Measurements from ENCODE around the gene PAX5.
A peak's percentile ranks its signal among the peaks of the same experiment; 100 is the strongest.

The PAX5 gene

GRCh38 chr9:36800455-36800854 lies 233.6 kb downstream of the PAX5 start:
- Histone ChIP-seq H3K27ac (no peak overlapping the region), H3K27me3 (ENCODE audit: insufficient read depth, low read depth, severe bottlenecking) (no peaks in the 10 kb centered on the region), H3K4me3 (ENCODE audit: low read depth, low read length) (no peak overlapping the region), H3K36me3 (no peaks in the 10 kb centered on the region), H3K9me3 (ENCODE audit: severe bottlenecking) (no peaks in the 10 kb centered on the region)
- DNase-seq = no peak
- TF ChIP-seq CTCF (IDR thresholded peaks at IDR 0.05; ENCODE audit: low read depth, low read length) = no peak

- TF ChIP-seq CTCF (IDR thresholded peaks at IDR 0.05; ENCODE audit: low read depth, low read length) = peak; percentile 68
- Histone ChIP-seq H3K27me3 (ENCODE audit: insufficient read depth, low read depth, severe bottlenecking) (no peaks in the 10 kb centered on the region), H3K36me3 (no peaks in the 10 kb centered on the region), H3K4me3 (ENCODE audit: low read depth, low read length) (no peak overlapping the region), H3K27ac (no peak overlapping the region), H3K9me3 (ENCODE audit: severe bottlenecking) (peaks cover 3% of the 10 kb centered on the region)
- DNase-seq = peak; percentile 66
Observed at GRCh38 chr9:36798350-36799065, 235.6 kb downstream of the PAX5 start.

- H3K9me3 ChIP-seq (ENCODE audit: severe bottlenecking) = peaks cover 11% of the 10 kb centered on the region
- no peak for TF ChIP-seq CTCF (IDR thresholded peaks at IDR 0.05; ENCODE audit: low read depth, low read length)
- no peak for DNase-seq
- no peaks in the 10 kb centered on the region for H3K36me3 ChIP-seq
- no peak overlapping the region for H3K4me3 ChIP-seq (ENCODE audit: low read depth, low read length)
- H3K27ac ChIP-seq = no peak overlapping the region
- H3K27me3 ChIP-seq (ENCODE audit: insufficient read depth, low read depth, severe bottlenecking) = no peaks in the 10 kb centered on the region
Observed at GRCh38 chr9:36797471-36798220, 236.4 kb downstream of the PAX5 start.

- H3K27me3 ChIP-seq (ENCODE audit: insufficient read depth, low read depth, severe bottlenecking) = no peaks in the 10 kb centered on the region
- peaks cover 11% of the 10 kb centered on the region for H3K9me3 ChIP-seq (ENCODE audit: severe bottlenecking)
- H3K36me3 ChIP-seq = no peaks in the 10 kb centered on the region
- DNase-seq = no peak
- no peak for TF ChIP-seq CTCF (IDR thresholded peaks at IDR 0.05; ENCODE audit: low read depth, low read length)
- H3K27ac ChIP-seq = no peak overlapping the region
- H3K4me3 ChIP-seq (ENCODE audit: low read depth, low read length) = no peak overlapping the region
Observed at GRCh38 chr9:36796671-36797419, 237.2 kb downstream of the PAX5 start.

GRCh38 chr9:36794461-36794860 lies 239.6 kb downstream of the PAX5 start:
- TF ChIP-seq CTCF (IDR thresholded peaks at IDR 0.05; ENCODE audit: low read depth, low read length) = no peak
- H3K27me3 ChIP-seq (ENCODE audit: insufficient read depth, low read depth, severe bottlenecking) = no peaks in the 10 kb centered on the region
- DNase-seq = no peak
- H3K27ac ChIP-seq = no peak overlapping the region
- no peak overlapping the region for H3K4me3 ChIP-seq (ENCODE audit: low read depth, low read length)
- H3K9me3 ChIP-seq (ENCODE audit: severe bottlenecking) = peaks cover 11% of the 10 kb centered on the region
- no peaks in the 10 kb centered on the region for H3K36me3 ChIP-seq
